SK-N-SH treated with all-trans-retinoic acid at 6 μM for 48 hours (cell line): ENCODE measurements around the gene CUEDC1.

ENCODE experiments used
- ATAC-seq: fragments of 200-7000 bp; cut with Tn5 transposase; 3 replicates; pipeline ENCODE4 v1.9.1; 2020; ENCODE audit warnings: mild to moderate bottlenecking, moderate library complexity
- CSDC2 ChIP-seq: fragments of 250-450 bp; sonication (Bioruptor Pico); IDR thresholded peaks from 2 replicates; pipeline ENCODE4 v1.5.0; 2020; ENCODE audit warnings: mild to moderate bottlenecking, moderate library complexity
- ESRRG ChIP-seq: fragments of 250-450 bp; sonication (Bioruptor Pico); IDR thresholded peaks from 2 replicates; pipeline ENCODE4 v1.6.1; 2021; ENCODE audit warnings: mild to moderate bottlenecking
- GLIS3 ChIP-seq: fragments of 250-450 bp; sonication (Bioruptor Pico); IDR thresholded peaks from 2 replicates; pipeline ENCODE4 v1.5.0; 2020; ENCODE audit warnings: mild to moderate bottlenecking, moderate library complexity
- ISL1 ChIP-seq: fragments of 250-450 bp; sonication (Bioruptor Pico); IDR thresholded peaks from 2 replicates; pipeline ENCODE4 v2.1.2; 2022; ENCODE audit warnings: mild to moderate bottlenecking, moderate library complexity
- OSR1 ChIP-seq: fragments of 250-450 bp; sonication (Bioruptor Pico); IDR thresholded peaks from 2 replicates; pipeline ENCODE4 v1.8.0; 2022; ENCODE audit warnings: moderate library complexity, mild to moderate bottlenecking, inconsistent platforms
- PPARA ChIP-seq: fragments of 250-450 bp; sonication (Bioruptor Pico); IDR thresholded peaks from 2 replicates; pipeline ENCODE4 v1.5.0; 2020; ENCODE audit warnings: mild to moderate bottlenecking, borderline replicate concordance
- RARB ChIP-seq: fragments of 250-450 bp; sonication (Bioruptor Pico); IDR thresholded peaks from 2 replicates; pipeline ENCODE4 v1.8.0; 2021; ENCODE audit warnings: mild to moderate bottlenecking, moderate library complexity
- SNAI2 ChIP-seq: fragments of 250-450 bp; sonication (Bioruptor Pico); IDR thresholded peaks from 2 replicates; pipeline ENCODE4 v1.5.0; 2020; ENCODE audit warnings: mild to moderate bottlenecking, moderate library complexity
- TCF4 ChIP-seq: fragments of 250-450 bp; sonication (Bioruptor Pico); IDR thresholded peaks from 2 replicates; pipeline ENCODE4 v1.8.0; 2021; ENCODE audit warnings: mild to moderate bottlenecking, moderate library complexity, borderline replicate concordance
- TOX ChIP-seq: fragments of 250-450 bp; sonication (Bioruptor Pico); IDR thresholded peaks from 2 replicates; pipeline ENCODE4 v1.8.0; 2021; ENCODE audit warnings: mild to moderate bottlenecking, moderate library complexity, borderline replicate concordance
- ZC3H10 ChIP-seq: fragments of 250-450 bp; sonication (Bioruptor Pico); IDR thresholded peaks from 2 replicates; pipeline ENCODE4 v1.5.1; 2021; ENCODE audit warnings: mild to moderate bottlenecking, moderate library complexity
- ZFP3 ChIP-seq: fragments of 250-450 bp; sonication (Bioruptor Pico); IDR thresholded peaks from 2 replicates; pipeline ENCODE4 v1.5.0; 2020; ENCODE audit warnings: mild to moderate bottlenecking, moderate library complexity
- ZFP30 ChIP-seq: fragments of 450-650 bp; formaldehyde crosslinking; IDR thresholded peaks from 2 replicates; pipeline ENCODE4 v1.5.0; 2022; ENCODE audit warnings: mild to moderate bottlenecking, moderate library complexity
- ZNF565 ChIP-seq: fragments of 450-650 bp; formaldehyde crosslinking; conservative IDR thresholded peaks from 2 replicates; pipeline ENCODE4 v1.5.0; 2020; ENCODE audit warnings: low read depth, mild to moderate bottlenecking, moderate library complexity
- ZNF70 ChIP-seq: fragments of 450-650 bp; formaldehyde crosslinking; IDR thresholded peaks from 2 replicates; pipeline ENCODE4 v1.5.0; 2020; ENCODE audit warnings: mild to moderate bottlenecking, moderate library complexity
- ZNF8 ChIP-seq: fragments of 450-650 bp; formaldehyde crosslinking; IDR thresholded peaks from 2 replicates; pipeline ENCODE4 v1.5.0; 2020; ENCODE audit warnings: mild to moderate bottlenecking, moderate library complexity
- TF ChIP-seq, protein P1 (sequence below): fragments of 250-450 bp; sonication (Bioruptor Pico); IDR thresholded peaks from 2 replicates; pipeline ENCODE4 v1.5.1; 2020; ENCODE audit warnings: low read depth, mild to moderate bottlenecking, moderate library complexity
- TF ChIP-seq, protein P2 (sequence below): fragments of 250-450 bp; sonication (Bioruptor Pico); IDR thresholded peaks from 2 replicates; pipeline ENCODE4 v1.8.0; 2020; ENCODE audit warnings: mild to moderate bottlenecking, moderate library complexity, borderline replicate concordance
- TF ChIP-seq, protein P3 (sequence below): fragments of 250-450 bp; sonication (Bioruptor Pico); IDR thresholded peaks from 2 replicates; pipeline ENCODE4 v1.8.0; 2021; ENCODE audit warnings: low read depth, mild to moderate bottlenecking, moderate library complexity, borderline replicate concordance

CUEDC1 gene

DNA sequence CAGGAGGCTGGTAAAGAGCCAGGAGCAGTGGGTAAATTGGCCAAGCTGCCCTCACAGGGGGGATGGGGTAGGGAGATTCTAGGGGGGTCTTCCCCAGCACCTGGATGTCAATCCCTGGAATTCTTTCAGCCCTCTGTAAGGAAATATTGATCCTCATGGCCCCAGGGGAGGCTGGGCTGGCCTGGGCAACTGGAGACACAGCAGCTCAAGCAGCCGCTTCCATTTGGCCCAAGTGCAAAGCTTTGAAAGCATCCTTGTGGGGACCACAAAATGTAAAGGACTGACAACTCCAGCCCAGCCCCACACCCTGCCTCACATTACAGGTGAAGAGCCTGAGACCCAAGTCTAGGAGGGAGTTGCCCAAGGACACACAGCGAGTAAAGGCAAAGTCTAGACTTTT is 66.0 kb downstream of the CUEDC1 start:
- no peak for ATAC-seq
- TF ChIP-seq TOX (CRISPR knock-in tag) (no peak), PPARA (CRISPR knock-in tag) (no peak), ZNF70 (CRISPR knock-in tag) (no peak), GLIS3 (CRISPR knock-in tag) (no peak), OSR1 (CRISPR knock-in tag) (no peak), CSDC2 (CRISPR knock-in tag) (no peak), ZFP30 (CRISPR knock-in tag) (no peak), TCF4 (CRISPR knock-in tag) (no peak), ZC3H10 (no peak), ZFP3 (CRISPR knock-in tag) (no peak), ZNF565 (no peak), RARB (CRISPR knock-in tag) (no peak), ZNF8 (no peak)
- TF ChIP-seq, protein P1, sequence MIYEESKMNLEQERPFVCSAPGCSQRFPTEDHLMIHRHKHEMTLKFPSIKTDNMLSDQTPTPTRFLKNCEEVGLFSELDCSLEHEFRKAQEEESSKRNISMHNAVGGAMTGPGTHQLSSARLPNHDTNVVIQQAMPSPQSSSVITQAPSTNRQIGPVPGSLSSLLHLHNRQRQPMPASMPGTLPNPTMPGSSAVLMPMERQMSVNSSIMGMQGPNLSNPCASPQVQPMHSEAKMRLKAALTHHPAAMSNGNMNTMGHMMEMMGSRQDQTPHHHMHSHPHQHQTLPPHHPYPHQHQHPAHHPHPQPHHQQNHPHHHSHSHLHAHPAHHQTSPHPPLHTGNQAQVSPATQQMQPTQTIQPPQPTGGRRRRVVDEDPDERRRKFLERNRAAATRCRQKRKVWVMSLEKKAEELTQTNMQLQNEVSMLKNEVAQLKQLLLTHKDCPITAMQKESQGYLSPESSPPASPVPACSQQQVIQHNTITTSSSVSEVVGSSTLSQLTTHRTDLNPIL (CRISPR knock-in tag), result no peak
- TF ChIP-seq, protein P2, sequence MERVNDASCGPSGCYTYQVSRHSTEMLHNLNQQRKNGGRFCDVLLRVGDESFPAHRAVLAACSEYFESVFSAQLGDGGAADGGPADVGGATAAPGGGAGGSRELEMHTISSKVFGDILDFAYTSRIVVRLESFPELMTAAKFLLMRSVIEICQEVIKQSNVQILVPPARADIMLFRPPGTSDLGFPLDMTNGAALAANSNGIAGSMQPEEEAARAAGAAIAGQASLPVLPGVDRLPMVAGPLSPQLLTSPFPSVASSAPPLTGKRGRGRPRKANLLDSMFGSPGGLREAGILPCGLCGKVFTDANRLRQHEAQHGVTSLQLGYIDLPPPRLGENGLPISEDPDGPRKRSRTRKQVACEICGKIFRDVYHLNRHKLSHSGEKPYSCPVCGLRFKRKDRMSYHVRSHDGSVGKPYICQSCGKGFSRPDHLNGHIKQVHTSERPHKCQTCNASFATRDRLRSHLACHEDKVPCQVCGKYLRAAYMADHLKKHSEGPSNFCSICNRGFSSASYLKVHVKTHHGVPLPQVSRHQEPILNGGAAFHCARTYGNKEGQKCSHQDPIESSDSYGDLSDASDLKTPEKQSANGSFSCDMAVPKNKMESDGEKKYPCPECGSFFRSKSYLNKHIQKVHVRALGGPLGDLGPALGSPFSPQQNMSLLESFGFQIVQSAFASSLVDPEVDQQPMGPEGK (CRISPR knock-in tag), result no peak
- TF ChIP-seq, protein P3, sequence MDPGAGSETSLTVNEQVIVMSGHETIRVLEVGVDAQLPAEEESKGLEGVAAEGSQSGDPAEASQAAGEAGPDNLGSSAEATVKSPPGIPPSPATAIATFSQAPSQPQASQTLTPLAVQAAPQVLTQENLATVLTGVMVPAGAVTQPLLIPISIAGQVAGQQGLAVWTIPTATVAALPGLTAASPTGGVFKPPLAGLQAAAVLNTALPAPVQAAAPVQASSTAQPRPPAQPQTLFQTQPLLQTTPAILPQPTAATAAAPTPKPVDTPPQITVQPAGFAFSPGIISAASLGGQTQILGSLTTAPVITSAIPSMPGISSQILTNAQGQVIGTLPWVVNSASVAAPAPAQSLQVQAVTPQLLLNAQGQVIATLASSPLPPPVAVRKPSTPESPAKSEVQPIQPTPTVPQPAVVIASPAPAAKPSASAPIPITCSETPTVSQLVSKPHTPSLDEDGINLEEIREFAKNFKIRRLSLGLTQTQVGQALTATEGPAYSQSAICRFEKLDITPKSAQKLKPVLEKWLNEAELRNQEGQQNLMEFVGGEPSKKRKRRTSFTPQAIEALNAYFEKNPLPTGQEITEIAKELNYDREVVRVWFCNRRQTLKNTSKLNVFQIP, result no peak

DNA sequence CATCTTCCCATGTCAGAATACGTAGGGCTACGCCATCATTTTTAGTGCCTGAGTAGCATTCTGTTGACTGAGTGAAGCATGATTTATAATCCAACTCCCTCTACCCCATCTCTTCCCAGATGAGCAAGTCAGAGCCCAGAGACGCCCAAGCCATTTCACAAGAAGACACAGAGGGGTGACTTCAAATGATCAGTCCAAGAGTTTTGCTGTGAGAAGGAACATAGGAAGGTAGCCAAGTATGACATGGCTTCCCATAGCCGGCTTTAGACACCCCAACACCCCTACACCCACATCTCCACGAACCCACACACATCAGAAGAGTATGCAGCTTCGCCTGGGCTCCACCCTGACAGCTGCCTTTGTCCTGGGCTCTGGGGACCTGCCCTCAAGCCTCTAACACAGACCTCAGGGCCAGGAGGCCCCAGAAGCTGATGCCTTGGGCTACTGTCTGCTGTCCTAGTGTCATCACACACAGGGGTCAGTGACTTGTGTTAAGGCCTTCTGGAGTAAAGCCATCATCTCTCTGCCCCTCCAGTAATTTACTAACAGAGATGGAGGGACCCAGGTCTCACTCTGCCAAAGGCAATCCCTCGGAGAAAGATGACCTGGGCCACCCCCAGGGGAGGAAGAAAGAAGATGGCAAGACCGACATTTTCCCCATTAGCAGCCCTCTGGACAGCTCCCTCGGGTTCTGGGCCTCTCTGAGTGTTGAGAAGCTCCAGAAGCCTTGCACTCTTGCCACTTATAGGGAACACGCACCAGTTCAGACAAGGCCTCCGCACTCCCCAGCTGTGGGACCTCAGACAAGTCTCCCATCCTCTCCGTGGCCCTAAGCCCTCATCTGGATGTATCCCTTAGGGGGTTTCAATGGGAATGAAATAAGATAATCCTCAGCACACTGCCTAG is 66.6 kb downstream of the CUEDC1 start:
- ATAC-seq, result no peak
- TF ChIP-seq GLIS3 (CRISPR knock-in tag), result no peak
- TF ChIP-seq ZFP3 (CRISPR knock-in tag), result no peak

DNA sequence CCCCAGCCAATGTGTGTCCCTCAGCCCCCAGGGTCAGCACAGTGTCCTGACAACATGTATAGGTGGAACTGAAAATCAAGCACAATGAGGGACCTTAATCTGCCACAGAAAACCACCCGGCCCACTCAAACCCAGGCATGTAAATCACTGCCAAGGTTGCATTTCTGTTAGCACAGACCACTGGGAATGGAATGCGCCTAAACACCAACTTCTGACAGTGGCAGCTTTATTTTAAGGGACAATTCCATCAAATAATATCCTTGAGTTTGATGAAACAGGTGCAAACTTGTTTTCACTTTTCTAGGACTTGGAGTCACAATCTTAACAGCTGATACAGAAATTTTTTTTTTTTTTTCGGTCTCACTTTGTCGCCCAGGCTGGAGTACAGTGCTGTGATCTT is 68.1 kb downstream of the CUEDC1 start:
- TF ChIP-seq ISL1, result no peak
- TF ChIP-seq ZFP3 (CRISPR knock-in tag), result no peak
- no peak for TF ChIP-seq ESRRG (CRISPR knock-in tag)
- no peak for TF ChIP-seq SNAI2 (CRISPR knock-in tag)
- TF ChIP-seq PPARA (CRISPR knock-in tag), result no peak
- TF ChIP-seq GLIS3 (CRISPR knock-in tag), result no peak
- no peak for TF ChIP-seq OSR1 (CRISPR knock-in tag)
- TF ChIP-seq TCF4 (CRISPR knock-in tag), result no peak
- ATAC-seq, result no peak

DNA sequence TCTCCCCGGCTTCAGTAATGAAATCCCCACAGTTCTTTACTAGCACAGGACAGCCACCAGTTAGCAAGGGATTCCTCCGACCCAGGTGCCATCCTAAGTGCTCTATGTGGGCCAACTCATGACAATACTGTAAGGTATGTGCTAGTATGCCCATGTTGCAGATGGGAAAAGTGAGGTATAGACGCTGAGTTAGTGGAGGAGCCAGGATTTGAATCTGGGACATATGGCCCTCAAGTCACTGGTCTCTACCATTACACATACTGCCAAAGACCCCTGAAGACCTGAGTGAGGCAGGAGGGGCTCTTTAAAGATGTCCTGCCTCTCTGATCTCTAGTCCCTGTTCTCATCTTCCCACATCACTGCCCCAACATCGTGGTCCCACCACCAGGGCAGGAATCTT is 69.2 kb downstream of the CUEDC1 start:
- TF ChIP-seq GLIS3 (CRISPR knock-in tag), result no peak
- no peak for TF ChIP-seq ZC3H10
- no peak for TF ChIP-seq RARB (CRISPR knock-in tag)
- TF ChIP-seq, protein P1 (CRISPR knock-in tag), result no peak
- TF ChIP-seq, protein P2 (CRISPR knock-in tag), result no peak
- no peak for TF ChIP-seq ISL1
- no peak for ATAC-seq
